HL-60 (cell line): ENCODE data around the gene RXRG.

Experiments used
- DNase-seq, 2 experiments: peaks; one replicate each; pipeline ENCODE4 v3.0.0-alpha.2; 2010 to 2020; ENCODE audit warnings: low read depth in 1 of 2, low spot score in 1 of 2
- H3K27ac ChIP-seq: fragments of 250-450 bp; sonication (Bioruptor Pico); replicated peaks from 2 replicates; pipeline ENCODE4 v1.5.1; 2020; ENCODE audit warnings: mild to moderate bottlenecking, moderate library complexity
- H3K27me3 ChIP-seq: fragments of 250-450 bp; sonication (Bioruptor Pico); 2 replicates; pipeline ENCODE4 v1.5.1; 2021; ENCODE audit warnings: mild to moderate bottlenecking, moderate library complexity; ENCODE audit not compliant: insufficient read depth, poor library complexity, severe bottlenecking
- H3K4me3 ChIP-seq: replicated peaks from 2 replicates; pipeline ENCODE4 v1.5.1; 2011; ENCODE audit warnings: mild to moderate bottlenecking, control low read depth, low read length; ENCODE audit not compliant: insufficient read depth
- GABPA ChIP-seq: IDR thresholded peaks from 2 replicates; pipeline ENCODE4 v1.6.1; 2012; ENCODE audit warnings: low read depth
- POLR2AphosphoS5 ChIP-seq: IDR thresholded peaks from 2 replicates; pipeline ENCODE4 v1.6.1; 2012; ENCODE audit warnings: low read depth
- SPI1 ChIP-seq: IDR thresholded peaks from 2 replicates; pipeline ENCODE4 v1.6.1; 2012; ENCODE audit warnings: low read depth, mild to moderate bottlenecking, borderline replicate concordance
- TF ChIP-seq, protein P1 (sequence below): IDR thresholded peaks from 2 replicates; pipeline ENCODE4 v1.6.1; 2012; ENCODE audit warnings: low read depth; ENCODE audit not compliant: insufficient replicate concordance
- TF ChIP-seq, protein P2 (sequence below): IDR thresholded peaks from one replicate; pipeline ENCODE4 v1.5.1; 2011; ENCODE audit warnings: low read length, control low read depth, inconsistent platforms; ENCODE audit not compliant: insufficient read depth

RXRG gene

DNA sequence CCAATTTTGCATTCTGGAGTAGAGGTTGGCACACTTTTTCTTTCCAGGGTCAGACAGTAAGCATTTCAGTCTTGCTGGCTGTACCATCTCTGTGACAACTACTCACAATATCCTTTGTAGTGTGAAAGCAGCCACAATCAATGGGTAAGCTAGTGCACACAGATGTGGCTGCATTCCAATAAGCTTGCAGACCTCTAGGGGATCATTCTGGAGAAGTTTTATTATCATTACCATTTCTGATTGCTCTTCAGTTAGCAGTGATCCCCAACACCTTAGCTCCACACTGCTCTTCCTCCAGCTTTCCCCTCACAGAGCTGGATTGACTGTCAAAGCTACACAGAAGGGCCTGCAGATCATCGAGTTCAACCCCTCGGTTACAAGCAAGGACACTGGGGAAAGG lies 9.1 kb downstream of the RXRG start:
- Histone ChIP-seq H3K27ac (no peak overlapping the region), H3K27me3 (peaks cover 2% of the 10 kb centered on the region)

DNA sequence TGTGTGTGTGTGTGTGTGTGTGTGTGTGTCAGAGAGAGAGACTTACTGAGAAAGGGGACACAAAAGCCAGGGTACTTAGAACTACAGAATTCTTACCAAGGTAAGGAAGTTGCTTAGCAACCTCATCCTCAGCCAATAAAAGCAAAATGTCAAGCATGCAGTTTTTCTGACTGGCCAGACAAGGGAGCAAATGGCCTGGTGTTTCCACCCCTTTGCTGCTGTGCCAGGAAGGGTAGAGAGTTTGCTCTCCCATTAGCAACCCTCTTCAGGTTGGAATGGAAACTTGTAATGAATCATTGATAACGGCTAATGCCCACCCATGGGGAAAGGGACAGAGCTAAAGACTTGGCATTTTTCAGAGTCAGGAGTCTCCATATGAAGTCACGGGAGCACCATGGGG lies 10.6 kb downstream of the RXRG start:
- no peak for TF ChIP-seq POLR2AphosphoS5
- TF ChIP-seq, protein P1, sequence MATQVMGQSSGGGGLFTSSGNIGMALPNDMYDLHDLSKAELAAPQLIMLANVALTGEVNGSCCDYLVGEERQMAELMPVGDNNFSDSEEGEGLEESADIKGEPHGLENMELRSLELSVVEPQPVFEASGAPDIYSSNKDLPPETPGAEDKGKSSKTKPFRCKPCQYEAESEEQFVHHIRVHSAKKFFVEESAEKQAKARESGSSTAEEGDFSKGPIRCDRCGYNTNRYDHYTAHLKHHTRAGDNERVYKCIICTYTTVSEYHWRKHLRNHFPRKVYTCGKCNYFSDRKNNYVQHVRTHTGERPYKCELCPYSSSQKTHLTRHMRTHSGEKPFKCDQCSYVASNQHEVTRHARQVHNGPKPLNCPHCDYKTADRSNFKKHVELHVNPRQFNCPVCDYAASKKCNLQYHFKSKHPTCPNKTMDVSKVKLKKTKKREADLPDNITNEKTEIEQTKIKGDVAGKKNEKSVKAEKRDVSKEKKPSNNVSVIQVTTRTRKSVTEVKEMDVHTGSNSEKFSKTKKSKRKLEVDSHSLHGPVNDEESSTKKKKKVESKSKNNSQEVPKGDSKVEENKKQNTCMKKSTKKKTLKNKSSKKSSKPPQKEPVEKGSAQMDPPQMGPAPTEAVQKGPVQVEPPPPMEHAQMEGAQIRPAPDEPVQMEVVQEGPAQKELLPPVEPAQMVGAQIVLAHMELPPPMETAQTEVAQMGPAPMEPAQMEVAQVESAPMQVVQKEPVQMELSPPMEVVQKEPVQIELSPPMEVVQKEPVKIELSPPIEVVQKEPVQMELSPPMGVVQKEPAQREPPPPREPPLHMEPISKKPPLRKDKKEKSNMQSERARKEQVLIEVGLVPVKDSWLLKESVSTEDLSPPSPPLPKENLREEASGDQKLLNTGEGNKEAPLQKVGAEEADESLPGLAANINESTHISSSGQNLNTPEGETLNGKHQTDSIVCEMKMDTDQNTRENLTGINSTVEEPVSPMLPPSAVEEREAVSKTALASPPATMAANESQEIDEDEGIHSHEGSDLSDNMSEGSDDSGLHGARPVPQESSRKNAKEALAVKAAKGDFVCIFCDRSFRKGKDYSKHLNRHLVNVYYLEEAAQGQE = no peak
- TF ChIP-seq SPI1 = no peak
- TF ChIP-seq, protein P2, sequence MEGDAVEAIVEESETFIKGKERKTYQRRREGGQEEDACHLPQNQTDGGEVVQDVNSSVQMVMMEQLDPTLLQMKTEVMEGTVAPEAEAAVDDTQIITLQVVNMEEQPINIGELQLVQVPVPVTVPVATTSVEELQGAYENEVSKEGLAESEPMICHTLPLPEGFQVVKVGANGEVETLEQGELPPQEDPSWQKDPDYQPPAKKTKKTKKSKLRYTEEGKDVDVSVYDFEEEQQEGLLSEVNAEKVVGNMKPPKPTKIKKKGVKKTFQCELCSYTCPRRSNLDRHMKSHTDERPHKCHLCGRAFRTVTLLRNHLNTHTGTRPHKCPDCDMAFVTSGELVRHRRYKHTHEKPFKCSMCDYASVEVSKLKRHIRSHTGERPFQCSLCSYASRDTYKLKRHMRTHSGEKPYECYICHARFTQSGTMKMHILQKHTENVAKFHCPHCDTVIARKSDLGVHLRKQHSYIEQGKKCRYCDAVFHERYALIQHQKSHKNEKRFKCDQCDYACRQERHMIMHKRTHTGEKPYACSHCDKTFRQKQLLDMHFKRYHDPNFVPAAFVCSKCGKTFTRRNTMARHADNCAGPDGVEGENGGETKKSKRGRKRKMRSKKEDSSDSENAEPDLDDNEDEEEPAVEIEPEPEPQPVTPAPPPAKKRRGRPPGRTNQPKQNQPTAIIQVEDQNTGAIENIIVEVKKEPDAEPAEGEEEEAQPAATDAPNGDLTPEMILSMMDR = no peak
- DNase-seq = no peak
- peaks cover 2% of the 10 kb centered on the region for H3K27me3 ChIP-seq
- no peak overlapping the region for H3K4me3 ChIP-seq
- no peak overlapping the region for H3K27ac ChIP-seq

More for the DNA sequence above, 9.1 kb downstream of the RXRG start:
- no peak overlapping the region for H3K4me3 ChIP-seq
- no peak for DNase-seq
- TF ChIP-seq, protein P2 = no peak

DNA sequence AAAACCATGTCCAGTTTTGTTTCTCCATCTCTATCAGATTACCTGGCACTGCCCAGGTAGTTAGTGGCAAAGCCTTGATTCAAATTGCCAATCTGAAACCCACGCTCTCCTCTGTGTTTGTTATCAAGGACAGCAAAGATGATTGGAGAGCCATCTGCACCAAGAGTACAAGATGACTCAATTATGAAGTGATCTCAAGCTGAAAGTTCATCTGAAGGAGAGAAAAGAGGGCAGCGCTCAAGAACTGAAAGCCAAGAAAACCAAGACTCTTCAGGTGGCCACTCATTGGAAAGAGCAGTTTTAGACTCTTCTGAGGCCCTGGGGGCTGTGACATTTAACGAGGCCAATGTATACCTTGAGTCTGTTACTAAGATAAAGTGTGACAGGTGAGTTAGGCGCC lies 13.8 kb downstream of the RXRG start:
- H3K27ac ChIP-seq = no peak overlapping the region
- no peaks in the 10 kb centered on the region for H3K27me3 ChIP-seq
- TF ChIP-seq, protein P2 = no peak
- TF ChIP-seq SPI1 (no peak), POLR2AphosphoS5 (no peak), GABPA (no peak)
- TF ChIP-seq, protein P1 = no peak
- H3K4me3 ChIP-seq = no peak overlapping the region
- no peak for DNase-seq

DNA sequence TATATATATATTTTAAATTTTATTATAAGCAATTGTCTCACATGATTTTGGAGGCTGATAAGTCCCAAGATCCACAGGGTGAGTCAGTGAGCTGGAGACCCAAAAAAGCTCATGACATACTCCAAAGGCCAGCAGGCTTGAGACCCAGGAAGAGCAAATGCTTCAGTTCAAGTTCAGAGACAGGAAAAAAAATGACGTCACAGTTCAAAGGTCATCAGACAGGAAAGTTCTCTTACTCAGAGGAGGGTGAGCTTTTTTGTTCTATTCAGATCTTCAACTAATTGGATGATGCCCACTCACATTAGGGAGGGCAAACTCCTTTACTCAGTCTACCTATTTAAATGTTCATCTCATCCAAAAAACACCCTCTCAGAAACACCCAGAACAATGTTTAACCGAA lies 18.2 kb downstream of the RXRG start:
- Histone ChIP-seq H3K27ac (no peak overlapping the region), H3K27me3 (no peaks in the 10 kb centered on the region), H3K4me3 (no peak overlapping the region)
- TF ChIP-seq POLR2AphosphoS5 (no peak), GABPA (no peak), SPI1 (no peak)
- TF ChIP-seq, protein P1 = no peak
- TF ChIP-seq, protein P2 = no peak
- DNase-seq = no peak
